D341Med (cell line): ENCODE data around the gene MRPL12.
A peak's percentile ranks its signal among the peaks of the same experiment; 100 is the strongest.

ENCODE experiments used
- DNase-seq: peaks from one replicate; pipeline ENCODE4 v3.0.0; 2012; ENCODE audit warnings: low spot score

MRPL12 gene

GRCh38 chr17:81701288-81702071 is 1.7 kb upstream of the MRPL12 start:
- no peak for DNase-seq

- DNase-seq: no peak
Measured at GRCh38 chr17:81703747-81704654, 834 bp downstream of the MRPL12 start.

- no peak for DNase-seq
Measured at GRCh38 chr17:81705518-81706231, 2.5 kb downstream of the MRPL12 start.

- no peak for DNase-seq
Measured at GRCh38 chr17:81706232-81706611, 3.1 kb downstream of the MRPL12 start.

- no peak for DNase-seq
Measured at GRCh38 chr17:81706757-81707624, 3.8 kb downstream of the MRPL12 start.

GRCh38 chr17:81707725-81708646 is 4.8 kb downstream of the MRPL12 start:
- no peak for DNase-seq

- DNase-seq: no peak
Measured at GRCh38 chr17:81708739-81709185, 5.6 kb downstream of the MRPL12 start.

GRCh38 chr17:81710514-81711308 is 7.5 kb downstream of the MRPL12 start:
- no peak for DNase-seq

GRCh38 chr17:81711814-81712467 is 8.8 kb downstream of the MRPL12 start, which contains the start of gene SLC25A10:
TSS of gene SLC25A10 (plus strand) at chr17:81712284. CDS start at chr17:81712427, 143 bp downstream.
- peak; percentile 100 for DNase-seq

GRCh38 chr17:81712468-81713003 is 9.4 kb downstream of the MRPL12 start:
- DNase-seq: peak; percentile 90

- no peak for DNase-seq
Measured at GRCh38 chr17:81713004-81713555, 9.9 kb downstream of the MRPL12 start.

GRCh38 chr17:81713556-81714411 is 10.6 kb downstream of the MRPL12 start:
- DNase-seq: no peak

GRCh38 chr17:81714412-81715106 is 11.4 kb downstream of the MRPL12 start:
- no peak for DNase-seq

GRCh38 chr17:81715107-81715871 is 12.1 kb downstream of the MRPL12 start:
- no peak for DNase-seq

- no peak for DNase-seq
Measured at GRCh38 chr17:81715872-81716673, 12.9 kb downstream of the MRPL12 start.
